ENCODE measurements around the gene KCNJ1.

Gene KCNJ1

GRCh38 chr11:128901653-128902514 is 34.8 kb upstream of the KCNJ1 start:
- DNase-seq (ENCODE audit: low read depth in 2 of 3, low spot score in 1 of 3): no peak

GRCh38 chr11:128900468-128900867 is 33.4 kb upstream of the KCNJ1 start:
- DNase-seq (ENCODE audit: low read depth in 2 of 3, low spot score in 1 of 3): no peak

DNA sequence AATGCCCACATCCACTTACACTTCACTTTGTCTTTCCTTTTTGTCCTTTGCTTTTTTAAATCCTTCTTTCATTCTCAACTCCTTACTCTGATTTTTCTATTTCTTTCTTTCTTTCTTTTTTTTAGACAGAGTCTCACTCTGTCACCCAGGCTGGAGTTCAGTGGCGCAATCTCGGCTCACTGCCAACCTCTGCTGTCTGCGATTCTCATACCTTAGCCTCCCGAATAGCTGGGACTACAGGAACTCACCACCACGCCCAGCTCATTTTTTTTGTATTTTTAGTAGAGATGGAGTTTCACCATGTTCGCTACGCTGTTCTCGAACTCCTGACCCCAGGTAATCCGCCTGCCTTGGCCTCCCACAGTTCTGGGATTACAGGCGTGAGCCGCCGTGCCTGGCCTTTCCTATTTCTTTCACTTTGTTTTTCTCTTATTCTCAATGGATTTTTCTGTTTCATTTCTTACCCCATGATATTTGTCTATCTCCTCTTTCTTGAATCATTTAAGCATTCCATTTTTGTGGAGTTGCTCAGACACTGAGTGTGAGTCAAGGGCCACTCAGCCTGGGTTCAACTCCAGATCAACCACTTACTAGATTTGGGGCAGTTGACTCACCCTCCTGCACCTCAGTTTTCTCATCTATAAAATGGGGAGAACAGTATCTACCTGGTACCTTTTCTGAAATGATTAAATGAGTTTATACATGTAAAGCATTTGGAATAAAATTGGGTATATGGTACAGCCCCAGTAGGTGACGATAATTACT is 31.7 kb upstream of the KCNJ1 start:
- DNase-seq (ENCODE audit: low read depth in 2 of 3, low spot score in 1 of 3): no peak

GRCh38 chr11:128897826-128898225 is 30.7 kb upstream of the KCNJ1 start:
- no peak for DNase-seq (ENCODE audit: low read depth in 2 of 3, low spot score in 1 of 3)

DNA sequence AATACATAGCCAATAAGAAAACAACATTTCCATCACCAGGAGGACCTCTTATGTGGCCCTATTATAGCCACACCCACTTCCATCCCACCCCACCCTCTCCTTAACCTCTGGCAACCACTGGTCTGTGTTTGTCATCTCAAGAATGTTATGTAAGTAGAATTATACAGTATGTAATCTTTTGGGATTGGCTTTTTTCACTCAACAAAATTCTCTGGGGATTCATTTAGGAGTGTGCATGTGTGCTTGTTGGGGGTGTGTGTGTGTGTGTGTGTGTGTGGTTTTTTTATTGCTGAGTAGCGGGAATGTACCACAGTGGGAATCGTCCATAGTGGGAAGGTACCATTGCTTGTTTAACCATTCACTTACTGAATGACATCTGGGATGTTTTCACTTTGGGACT is 29.3 kb upstream of the KCNJ1 start:
- no peak for DNase-seq (ENCODE audit: low read depth in 2 of 3, low spot score in 1 of 3)

GRCh38 chr11:128895526-128895925 is 28.4 kb upstream of the KCNJ1 start:
- DNase-seq (ENCODE audit: low read depth in 2 of 3, low spot score in 1 of 3): no peak

- no peak for DNase-seq (ENCODE audit: low read depth in 2 of 3, low spot score in 1 of 3)
Observed at GRCh38 chr11:128894685-128895084, 27.6 kb upstream of the KCNJ1 start.

DNA sequence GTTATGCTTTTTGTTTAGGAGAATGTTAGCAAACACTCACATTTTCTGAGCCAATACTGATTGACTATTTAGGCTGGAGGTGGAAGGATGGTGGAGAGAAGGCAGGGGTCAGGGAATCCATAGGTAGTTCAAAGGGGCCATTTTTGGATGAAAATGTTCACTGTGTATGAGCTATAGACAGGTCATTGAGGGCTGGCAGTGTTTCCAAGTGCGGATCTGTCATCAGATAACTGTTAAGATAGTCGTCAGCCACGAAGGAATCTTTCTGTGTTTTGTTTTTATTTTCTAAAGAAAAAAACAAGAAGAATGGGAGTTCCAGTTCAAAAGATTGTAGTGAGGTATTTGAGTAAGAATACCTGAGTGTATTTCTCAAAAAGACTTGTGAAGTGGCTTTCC is 27.2 kb upstream of the KCNJ1 start:
- no peak for DNase-seq (ENCODE audit: low read depth in 2 of 3, low spot score in 1 of 3)

- DNase-seq (ENCODE audit: low read depth in 2 of 3, low spot score in 1 of 3): no peak
Observed at GRCh38 chr11:128893578-128894285, 26.6 kb upstream of the KCNJ1 start.

DNA sequence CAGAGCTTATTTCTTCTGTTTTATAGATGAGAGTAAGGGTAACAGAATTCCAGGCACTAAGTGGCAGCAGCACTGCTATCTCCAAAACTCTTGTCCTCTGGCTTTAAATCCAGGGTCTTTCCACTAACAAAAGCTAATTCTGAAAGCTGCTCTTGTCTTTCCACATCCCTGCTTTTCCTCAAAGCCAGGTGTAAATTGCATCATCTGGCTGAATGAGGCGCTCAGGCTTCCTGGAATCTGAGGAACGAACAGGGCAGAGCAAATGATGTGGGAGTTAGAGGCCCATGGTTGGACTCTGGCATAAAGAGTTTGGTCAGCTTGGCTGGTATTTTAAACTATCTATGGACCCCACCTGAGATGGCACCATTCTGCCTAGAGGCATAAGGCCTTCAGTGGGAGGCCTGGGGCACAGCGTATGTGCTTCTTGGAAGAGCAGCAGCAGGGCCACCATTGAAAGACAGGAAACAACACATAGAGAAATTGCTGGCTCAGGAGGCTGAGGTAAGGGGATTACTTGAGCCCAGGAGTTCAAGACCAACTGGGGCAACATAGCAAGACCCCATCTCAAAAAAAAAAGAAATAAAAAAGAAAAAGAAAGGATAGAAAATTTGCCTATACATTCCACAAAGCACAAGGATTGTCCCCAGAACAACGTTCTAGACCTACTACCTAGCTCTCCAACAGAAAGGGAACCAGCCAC is 25.9 kb upstream of the KCNJ1 start:
- no peak for DNase-seq (ENCODE audit: low read depth in 2 of 3, low spot score in 1 of 3)

DNA sequence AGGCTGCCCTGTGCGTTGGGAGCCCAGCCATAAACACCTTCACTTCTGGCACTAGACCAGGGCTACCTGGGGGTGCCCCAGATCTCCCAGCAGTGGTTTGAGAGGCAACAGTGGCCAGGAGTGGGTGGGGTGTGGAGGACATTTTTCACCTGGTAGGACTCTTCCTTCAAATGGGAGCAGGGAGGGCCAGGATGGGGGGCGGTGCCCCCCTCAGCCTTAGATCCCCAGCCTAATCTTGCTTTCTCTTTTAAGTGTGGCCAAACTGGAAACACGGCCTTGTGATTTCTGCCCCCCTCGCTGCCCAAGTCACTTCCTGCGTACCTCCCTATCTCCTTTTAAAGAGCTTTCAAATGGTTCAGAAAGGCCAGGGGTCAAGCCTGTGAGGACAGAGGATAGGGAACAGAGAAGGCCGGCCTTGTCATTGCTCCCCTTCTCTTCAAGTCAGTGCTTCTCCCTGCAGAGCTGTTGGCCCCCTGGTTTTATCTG is 24.9 kb upstream of the KCNJ1 start:
- DNase-seq (ENCODE audit: low read depth in 2 of 3, low spot score in 1 of 3): no peak

GRCh38 chr11:128890543-128891368 is 23.7 kb upstream of the KCNJ1 start, which contains the start of gene KCNJ5:
Gene KCNJ5, plus strand, starts transcription at chr11:128891356. Its CDS starts 19,918 bp downstream, at chr11:128911274.
- DNase-seq (ENCODE audit: low read depth in 2 of 3, low spot score in 1 of 3): no peak

DNA sequence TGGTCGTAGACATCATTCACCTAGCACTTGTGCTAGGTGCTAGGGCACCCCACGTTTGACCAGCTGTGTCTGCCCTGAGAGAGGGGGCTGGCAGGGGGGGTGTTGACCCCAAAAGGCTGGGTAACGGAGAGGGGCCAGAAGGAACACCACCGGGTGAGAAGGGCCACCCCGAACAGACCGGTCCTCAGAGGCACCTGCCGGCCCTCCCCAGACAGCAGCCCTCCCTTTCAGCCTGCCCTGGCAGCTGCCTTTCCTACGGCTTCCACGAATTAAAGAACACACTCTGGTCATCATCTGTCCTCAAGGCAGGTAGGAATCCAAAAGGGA is 23.1 kb upstream of the KCNJ1 start:
- DNase-seq (ENCODE audit: low read depth in 2 of 3, low spot score in 1 of 3): no peak

DNA sequence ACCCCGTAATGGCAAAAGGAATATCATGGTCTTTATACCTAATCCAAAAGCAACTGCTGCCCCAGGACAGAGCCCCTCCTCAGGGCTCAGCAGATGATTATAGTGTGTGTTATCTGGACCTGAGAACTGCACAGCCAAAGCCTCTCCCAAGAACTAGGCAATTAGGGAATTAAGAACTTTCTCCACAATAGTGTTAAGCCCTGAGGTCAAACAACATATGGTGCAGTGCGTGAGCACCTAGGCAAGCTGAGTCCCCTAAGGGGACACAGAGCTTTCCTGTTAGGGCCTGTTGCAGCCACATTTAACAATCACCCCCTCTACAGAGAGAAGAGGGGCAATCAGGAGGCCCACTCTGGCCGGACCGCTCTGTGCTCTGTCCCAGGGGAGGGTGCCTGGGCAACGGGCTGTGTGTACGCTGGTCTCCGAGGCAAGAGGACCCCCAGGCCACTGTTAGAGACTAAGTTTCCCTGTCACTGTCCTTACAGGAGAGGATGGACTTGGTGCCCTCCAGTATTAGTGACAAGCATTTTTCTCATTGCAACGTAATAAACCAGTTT is 22.6 kb upstream of the KCNJ1 start:
- no peak for DNase-seq (ENCODE audit: low read depth in 2 of 3, low spot score in 1 of 3)

DNA sequence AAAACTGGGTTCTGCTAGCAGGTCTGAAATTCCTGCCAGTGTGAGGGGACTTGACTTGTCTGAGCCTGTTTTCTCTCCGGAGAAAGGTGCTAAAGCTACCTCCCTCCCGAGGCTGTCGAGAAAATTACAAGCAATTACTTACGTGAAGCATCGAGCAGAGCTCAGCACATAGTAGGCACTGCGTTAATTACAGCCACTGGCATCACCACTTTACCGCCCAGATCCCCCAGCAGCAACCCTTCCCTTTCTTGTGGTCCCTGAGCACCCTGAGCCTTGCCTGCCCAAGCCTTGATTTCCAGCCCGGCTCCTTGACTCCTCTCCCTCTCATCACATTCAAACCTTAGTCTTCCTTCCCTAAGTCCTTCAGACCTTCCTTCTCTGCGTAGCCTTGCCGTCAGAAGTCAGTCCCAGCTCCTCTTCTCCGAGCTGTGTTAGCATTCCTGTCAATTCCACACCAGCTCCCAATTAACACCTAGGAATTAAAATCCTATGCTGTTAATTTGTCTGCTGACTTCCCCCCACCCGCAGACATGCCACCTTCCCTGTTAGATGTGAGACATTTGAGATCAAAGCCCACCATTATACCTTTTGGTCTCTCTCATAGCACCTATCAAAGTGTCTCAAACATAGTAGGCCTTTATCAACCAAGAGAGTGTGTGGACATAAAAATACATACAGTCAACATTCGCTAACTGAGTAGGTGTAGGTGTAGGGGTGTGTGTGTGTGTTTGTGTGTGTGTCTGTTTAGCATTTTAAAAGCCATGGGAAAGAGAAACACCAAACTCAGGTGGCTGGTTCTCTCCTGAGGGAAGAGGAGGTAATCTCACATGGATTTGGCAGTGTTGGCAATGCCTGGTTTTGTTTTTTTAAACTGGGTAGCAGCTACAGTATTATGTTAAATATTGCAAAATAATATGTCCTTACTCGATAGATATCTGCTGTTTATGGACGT is 21.2 kb upstream of the KCNJ1 start:
- DNase-seq (ENCODE audit: low read depth in 2 of 3, low spot score in 1 of 3): no peak

DNA sequence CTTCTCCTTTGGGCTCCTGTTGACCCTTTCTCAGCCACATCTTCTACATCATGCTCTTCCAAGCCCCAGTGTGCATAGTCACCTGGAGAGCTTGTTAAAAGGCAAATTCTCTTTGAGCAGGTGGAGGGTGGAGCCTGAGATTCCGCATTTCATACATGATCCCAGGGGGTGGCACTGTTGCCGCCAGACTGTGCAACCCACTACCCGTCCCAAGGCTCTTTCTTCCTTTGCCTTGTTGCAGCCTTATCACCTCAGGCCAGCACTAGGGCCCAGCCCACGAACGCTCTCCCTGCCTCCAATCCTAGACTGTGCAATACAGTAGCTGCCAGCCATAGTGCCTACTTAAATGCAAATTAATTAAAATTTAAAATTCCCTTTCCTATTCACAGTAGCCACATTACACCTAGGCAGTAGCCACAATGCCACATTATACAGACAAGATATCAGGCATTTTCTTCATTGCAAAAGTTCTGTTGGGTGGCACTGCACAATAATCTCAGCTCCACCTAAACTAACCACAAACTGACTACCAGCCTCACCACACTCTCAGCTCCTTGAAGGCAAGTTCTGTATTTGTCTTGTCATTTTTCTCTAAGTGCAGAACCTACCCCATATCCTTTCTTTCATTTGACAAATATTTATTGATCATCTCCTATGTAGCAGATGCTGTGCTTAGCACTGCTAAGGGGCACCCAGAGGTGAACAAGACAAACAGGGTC is 19.5 kb upstream of the KCNJ1 start:
- DNase-seq (ENCODE audit: low read depth in 2 of 3, low spot score in 1 of 3): no peak

DNA sequence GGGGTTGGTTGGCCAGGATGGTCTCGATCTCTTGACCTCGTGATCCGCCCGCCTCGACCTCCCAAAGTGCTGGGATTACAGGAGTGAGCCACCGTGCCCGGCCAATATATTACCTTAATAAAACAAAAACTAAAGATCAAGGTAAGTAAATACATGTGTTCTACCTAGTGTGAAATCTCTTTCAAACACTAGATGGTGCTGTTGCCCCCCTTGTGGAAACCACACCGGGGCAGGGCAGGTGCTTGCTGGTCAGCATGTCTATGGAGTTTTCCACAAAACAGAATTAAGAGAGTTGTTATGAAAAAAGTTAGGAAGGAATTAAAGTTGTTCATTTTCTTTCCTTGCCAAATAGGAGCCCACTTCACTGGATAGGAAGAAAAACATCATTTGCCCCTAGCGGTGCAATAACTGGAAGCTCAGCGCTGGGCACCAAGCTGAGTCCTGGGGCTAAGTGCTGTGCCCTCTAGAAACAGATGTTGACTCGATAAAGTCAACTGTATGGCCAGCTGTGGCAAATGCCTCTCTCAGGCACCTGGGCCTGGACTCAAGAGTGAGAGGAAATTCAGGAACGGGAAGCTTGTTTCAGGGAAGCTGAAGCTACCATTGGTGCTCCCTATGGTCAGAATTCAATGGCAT is 17.7 kb upstream of the KCNJ1 start:
- peak; percentile 28 to 75 (median 31) for DNase-seq (ENCODE audit: low read depth in 2 of 3, low spot score in 1 of 3)

- DNase-seq (ENCODE audit: low read depth in 2 of 3, low spot score in 1 of 3): no peak
Observed at GRCh38 chr11:128884054-128884453, 17.0 kb upstream of the KCNJ1 start.
